K562 (cell line): Measurements from ENCODE around the gene COQ8A. TPM values are rescaled to one million over a fixed set of nuclear protein-coding genes. Genes with fewer than 3 reads are reported as not detected.

Source experiments
- ATAC-seq: fragments of 200-7000 bp; cut with Tn5 transposase; 3 replicates; pipeline ENCODE4 v1.9.1; 2020; ENCODE audit warnings: moderate library complexity
- BruUV-seq: library from RNA; stranded (reverse); fragments of 400-500 nt; replicated peaks from 2 replicates; lab custom pipeline; 2021; lab: Mats Ljungman, UMichigan
- CTCF ChIA-PET: fragments of 300-600 bp; formaldehyde crosslinking; extraction: SDS; loops from one replicate; lab custom pipeline; 2021; ENCODE audit warnings: low intra/inter-chr PET ratio; lab: Yijun Ruan, JAX
- POLR2A ChIA-PET: fragments of 300-600, 350-650 bp; sonication (Branson Sonifier 250); formaldehyde crosslinking; extraction: SDS; loops from one replicate; lab custom pipeline; 2021; ENCODE audit warnings: antibody characterized with exemption, inconsistent platforms; lab: Yijun Ruan, JAX
- DNase-seq, 4 experiments: peaks; one replicate each; pipeline versions ENCODE4 v3.0.0 to v3.0.0-alpha.2; 2011 to 2018; ENCODE audit warnings: low spot score in 3 of 4, mixed read lengths in 3 of 4; ENCODE audit errors: extremely low read depth in 1 of 4
- FAIRE-seq: peaks from 2 replicates; lab custom pipeline; 2011; peaks lifted over from hg19 to GRCh38; lab: Jason Lieb, UNC
- H2AFZ ChIP-seq: 2 replicates; pipeline ENCODE4 v1.6.0; 2011; ENCODE audit warnings: low read depth, low read length, control low read depth, inconsistent platforms
- H3K27ac ChIP-seq: fragments of 200-600 bp; 3 replicates; pipeline ENCODE4 v1.8.0; 2011; ENCODE audit warnings: low read depth, mild to moderate bottlenecking, control low read depth, inconsistent platforms, low read length, moderate library complexity, mixed read lengths; ENCODE audit errors: extremely low read depth
- H3K27me3 ChIP-seq, 2 experiments: fragments of 300-600 bp in 1 of 2; 2 replicates in 1 of 2; 3 replicates in 1 of 2; pipeline versions ENCODE4 v1.6.0 to v1.8.0; 2011; ENCODE audit warnings: inconsistent platforms in 2 of 2, low read length in 2 of 2, mild to moderate bottlenecking in 1 of 2, mixed read lengths in 1 of 2, moderate library complexity in 1 of 2; ENCODE audit not compliant: control insufficient read depth in 2 of 2, insufficient read depth in 2 of 2
- H3K36me3 ChIP-seq: fragments of 300-600 bp; 3 replicates; pipeline ENCODE4 v1.8.0; 2011; ENCODE audit warnings: mild to moderate bottlenecking, low read length, inconsistent platforms; ENCODE audit not compliant: control insufficient read depth, insufficient read depth
- H3K4me1 ChIP-seq, 2 experiments: fragments of 200-600 bp in 1 of 2; replicated peaks in 1 of 2; 2 replicates in 1 of 2; 3 replicates in 1 of 2; pipeline versions ENCODE4 v1.5.1 to v1.8.0; 2011; ENCODE audit warnings: inconsistent platforms in 2 of 2, low read length in 2 of 2, mild to moderate bottlenecking in 1 of 2, mixed read lengths in 1 of 2, moderate library complexity in 1 of 2; ENCODE audit not compliant: control insufficient read depth in 2 of 2, insufficient read depth in 2 of 2
- H3K4me2 ChIP-seq: 2 replicates; pipeline ENCODE4 v1.6.1; 2011; ENCODE audit warnings: low read length, control low read depth, inconsistent platforms, mixed read lengths; ENCODE audit not compliant: insufficient read depth
- H3K4me3 ChIP-seq: fragments of 200-600 bp; sonication (generic), shearing (Covaris generic); 2 replicates; pipeline ENCODE4 v1.5.1; 2016; ENCODE audit warnings: control low read depth, inconsistent platforms
- H3K79me2 ChIP-seq: fragments of 200-600 bp; 3 replicates; pipeline ENCODE4 v1.8.0; 2011; ENCODE audit warnings: low read length, inconsistent platforms; ENCODE audit not compliant: control insufficient read depth, insufficient read depth
- H3K9ac ChIP-seq, 2 experiments: 2 replicates each; pipeline versions ENCODE4 v1.6.0 to v1.6.1; 2011; ENCODE audit warnings: low read depth in 2 of 2, low read length in 2 of 2, control low read depth in 1 of 2, inconsistent platforms in 1 of 2, mild to moderate bottlenecking in 1 of 2, mixed read lengths in 1 of 2; ENCODE audit not compliant: insufficient read depth in 1 of 2
- H3K9me1 ChIP-seq: one replicate; pipeline ENCODE4 v1.6.0; 2011; ENCODE audit warnings: inconsistent platforms, mild to moderate bottlenecking, low read length, moderate library complexity; ENCODE audit not compliant: control insufficient read depth, insufficient read depth
- H3K9me3 ChIP-seq: replicated peaks from 2 replicates; pipeline ENCODE4 v1.5.1; 2011; ENCODE audit warnings: low read depth, low read length, inconsistent platforms; ENCODE audit not compliant: control insufficient read depth, insufficient read depth
- H4K20me1 ChIP-seq: replicated peaks from 2 replicates; pipeline ENCODE4 v1.6.1; 2011; ENCODE audit warnings: low read length, inconsistent platforms, mixed read lengths; ENCODE audit not compliant: control insufficient read depth, insufficient read depth
- CREB5 ChIP-seq: fragments of 250-450 bp; sonication (Bioruptor Pico); IDR thresholded peaks from 2 replicates; pipeline ENCODE4 v1.5.0; 2020; ENCODE audit warnings: mild to moderate bottlenecking
- EGR1 ChIP-seq: fragments of 450-650 bp; conservative IDR thresholded peaks from 2 replicates; pipeline ENCODE4 v1.6.1; 2017; ENCODE audit warnings: mild to moderate bottlenecking
- ETV1 ChIP-seq: fragments of 450-650 bp; conservative IDR thresholded peaks from 2 replicates; pipeline ENCODE4 v1.6.1; 2016; ENCODE audit warnings: missing genetic modification characterization, control low read depth, low read depth, missing compliant biosample characterization
- GATAD2A ChIP-seq: fragments of 450-650 bp; IDR thresholded peaks from 2 replicates; pipeline ENCODE4 v1.6.1; 2017
- HMG20B ChIP-seq: fragments of 250-450 bp; sonication (Bioruptor Pico); IDR thresholded peaks from 2 replicates; pipeline ENCODE4 v1.5.0; 2021; ENCODE audit warnings: mild to moderate bottlenecking
- MTA3 ChIP-seq: fragments of 450-650 bp; formaldehyde crosslinking; IDR thresholded peaks from 2 replicates; pipeline ENCODE4 v1.6.1; 2017; ENCODE audit warnings: mild to moderate bottlenecking, borderline replicate concordance
- RHOXF2B ChIP-seq: fragments of 250-450 bp; sonication (Bioruptor Pico); conservative IDR thresholded peaks from 2 replicates; pipeline ENCODE4 v1.5.1; 2021
- SAFB ChIP-seq: fragments of 200-400 bp; formaldehyde crosslinking; IDR thresholded peaks from 2 replicates; pipeline ENCODE4 v1.6.1; 2017; ENCODE audit warnings: low read depth, low read length, borderline replicate concordance
- SAP30 ChIP-seq: fragments of 200-600 bp; sonication (generic); IDR thresholded peaks from 2 replicates; pipeline ENCODE4 v1.6.1; 2012; ENCODE audit warnings: borderline replicate concordance, low read depth, mild to moderate bottlenecking, moderate library complexity, low read length, control low read depth, inconsistent platforms; ENCODE audit not compliant: insufficient read depth, poor library complexity, severe bottlenecking
- TEAD4 ChIP-seq, 2 experiments: sonication (generic) in 1 of 2; formaldehyde crosslinking in 1 of 2; IDR thresholded peaks; 2 replicates each; pipeline versions ENCODE4 v1.6.1 to v1.8.0; 2012 to 2022; ENCODE audit warnings: borderline replicate concordance in 1 of 2, inconsistent platforms in 1 of 2, low read length in 1 of 2, mild to moderate bottlenecking in 1 of 2, missing genetic modification reagents in 1 of 2
- USF2 ChIP-seq: sonication (generic); formaldehyde crosslinking; IDR thresholded peaks from 2 replicates; pipeline ENCODE4 v1.5.0; 2020; ENCODE audit warnings: missing genetic modification reagents
- ZNF143 ChIP-seq: sonication (generic); formaldehyde crosslinking; IDR thresholded peaks from 2 replicates; pipeline ENCODE4 v1.9.0; 2022; ENCODE audit warnings: mild to moderate bottlenecking, missing genetic modification reagents
- WGBS: fragments of 100-300 bp; shearing (Covaris generic); methylation state at CpG from one replicate; pipeline ENCODE4 v1.1.6; 2016; ENCODE audit warnings: low coverage, mixed read lengths; ENCODE audit not compliant: insufficient coverage; ENCODE audit errors: missing lambda C conversion rate; 5-methylcytosine and 5-hydroxymethylcytosine counted together
- in situ Hi-C: fragments of 300-500 bp; cut with MboI; formaldehyde crosslinking; loops from 4 replicates; pipeline ENCODE4 v1.15.0; 2018; ENCODE audit warnings: inconsistent platforms, mixed read lengths
- intact Hi-C: fragments of 100-400 bp; cut with micrococcal nuclease; formaldehyde crosslinking; loops from 2 replicates; pipeline ENCODE4 v1.14.2; 2022
- polyA plus RNA-seq, 8 experiments: library from polyadenylated mRNA; depleted of rRNA in 4 of 8; stranded (reverse) in 5 of 8; unstranded in 3 of 8; fragments of >200 nt; fragmentation: Nextera tagmentation in 2 of 8; fragmentation: Illumina TruSeq in 1 of 8; extraction: Ambion mirVana in 2 of 8; extraction: Trizol in 1 of 8; gene quantifications; 2 replicates each; pipeline versions ENCODE4 v1.2.1 to v1.2.3, GENCODE V29; 2011 to 2014; ENCODE audit warnings: inconsistent platforms in 1 of 8, missing spikeins in 1 of 8
- total RNA-seq, 7 experiments: library from RNA; depleted of rRNA in 6 of 7; stranded (reverse); fragments of >200 nt in 6 of 7; fragmentation: Illumina TruSeq in 2 of 7; extraction: Trizol in 2 of 7; gene quantifications; 2 replicates each; pipeline versions ENCODE4 v1.2.1 to v1.2.3, GENCODE V29; 2011 to 2021; ENCODE audit warnings: low replicate concordance in 1 of 7

The COQ8A gene
- total and polyA plus RNA-seq, 9 of the 15 experiments (the other 6 are each of a cell fraction or from before 2014, with no cell fraction given), result 2.6 to 54.3 (median 32.4) TPM

GRCh38 chr1:226948480-226948879 lies 8.4 kb downstream of the COQ8A start:
- Histone ChIP-seq H3K4me2 (no peak overlapping the region), H3K27ac (no peak overlapping the region), H3K36me3 (no peaks in the 10 kb centered on the region), H3K4me3 (no peak overlapping the region), H3K9me1 (no peaks in the 10 kb centered on the region), H3K27me3 (no peaks in the 10 kb centered on the region), H4K20me1 (peaks cover 10% of the 10 kb centered on the region; the same call in 1 of the 2 replicates), H3K79me2 (peaks cover 36% of the 10 kb centered on the region), H3K9ac (no peak overlapping the region), H3K4me1 (peaks cover 19 to 26% of the 10 kb centered on the region in 2 experiments), H2AFZ (no peak overlapping the region), H3K9me3 (no peaks in the 10 kb centered on the region)
- in situ Hi-C loops (no loop called here), intact Hi-C loops (loop anchor here (10.0 kb wide), 1 partner anchor 366 kb away; the partner anchor contains the start of gene CDC42BPA)
- WGBS, result 69% methylated on average over 6 of the region's 6 CpGs
- POLR2A ChIA-PET, result interaction anchor here (1.1 to 3.3 kb wide), 4 partner anchors 8 to 62 kb away, joined by 3 to 14 read pairs (median 8); partner anchors contain the start of gene COQ8A
- no peak for FAIRE-seq
- no TSS peak for BruUV-seq
- no peak for DNase-seq
- CTCF ChIA-PET, result no interaction called here
- TF ChIP-seq EGR1 (peak; percentile 81), TEAD4 (IDR thresholded peaks at IDR 0.05; ENCODE audit: low read length) (0 out of 2 replicates have a peak, but pooled peaks have one; percentile 20), TEAD4 (CRISPR knock-in tag; IDR thresholded peaks at IDR 0.05; ENCODE audit: borderline replicate concordance) (no peak), ZNF143 (no peak)
- ATAC-seq, result no peak

GRCh38 chr1:226948996-226949395 lies 8.9 kb downstream of the COQ8A start:
- Histone ChIP-seq H3K9me3 (no peaks in the 10 kb centered on the region), H3K9me1 (no peaks in the 10 kb centered on the region), H3K36me3 (no peaks in the 10 kb centered on the region), H2AFZ (no peak overlapping the region), H4K20me1 (peaks cover 6% of the 10 kb centered on the region; the same call in 1 of the 2 replicates), H3K4me2 (no peak overlapping the region), H3K79me2 (peaks cover 30% of the 10 kb centered on the region), H3K9ac (no peak overlapping the region), H3K4me3 (no peak overlapping the region), H3K27me3 (no peaks in the 10 kb centered on the region), H3K27ac (no peak overlapping the region), H3K4me1 (peaks cover 13 to 22% of the 10 kb centered on the region in 2 experiments; a peak in 4 of 5 replicates)
- FAIRE-seq, result no peak
- in situ Hi-C loops, result no loop called here
- no peak for ATAC-seq
- no peak for DNase-seq
- ChIA-PET POLR2A (interaction anchor here (1.1 to 3.3 kb wide), 4 partner anchors 8 to 62 kb away, joined by 3 to 14 read pairs (median 8); partner anchors contain the start of gene COQ8A), CTCF (no interaction called here)
- 87% methylated on average over 14 of the region's 15 CpGs for WGBS
- intact Hi-C loops, result loop anchor here (10.0 kb wide), 1 partner anchor 366 kb away; the partner anchor contains the start of gene CDC42BPA
- no TSS peak for BruUV-seq
- TF ChIP-seq ETV1 (tag) (no peak), MTA3 (no peak), SAFB (no peak), CREB5 (CRISPR knock-in tag) (no peak), USF2 (CRISPR knock-in tag) (no peak), SAP30 (no peak), HMG20B (no peak), GATAD2A (no peak), RHOXF2B (no peak)
